SU-DHL-6 (cell line): Measurements from ENCODE around the gene UBB.

Experiments
- CTCF ChIP-seq: fragments of 200-600 bp; sonication (generic); IDR thresholded peaks from one replicate; pipeline ENCODE4 v1.5.1; 2017; ENCODE audit warnings: antibody characterized with exemption, mild to moderate bottlenecking, low read length, moderate library complexity; ENCODE audit not compliant: insufficient read depth, poor library complexity, severe bottlenecking
- EZH2phosphoT487 ChIP-seq: fragments of 200-600 bp; sonication (generic), shearing (Covaris generic); conservative IDR thresholded peaks from 2 replicates; pipeline ENCODE4 v1.6.1; 2018; ENCODE audit warnings: mild to moderate bottlenecking, antibody characterized with exemption, low read length, moderate library complexity, mixed read lengths

- TF ChIP-seq CTCF (no peak), EZH2phosphoT487 (no peak)
Observed at GRCh38 chr17:16429083-16429482, 48.2 kb downstream of the UBB start.
